T47D (cell line): ENCODE results near the gene KDM3A.

ENCODE experiments used
- DNase-seq, 2 experiments: peaks; one replicate each; pipeline versions ENCODE4 v3.0.0 to v3.0.0-alpha.2; 2011 to 2012; ENCODE audit warnings: low read depth in 1 of 2, low spot score in 1 of 2
- JUND ChIP-seq: IDR thresholded peaks from 2 replicates; pipeline ENCODE4 v1.6.1; 2012; ENCODE audit warnings: low read depth
- in situ Hi-C: cut with HindIII; loops from 2 replicates; pipeline ENCODE4 v1.10.0; 2016; ENCODE audit warnings: low sequenced_read_pairs, low pct_unique_long_range_greater_than_20kb

The KDM3A gene, protein sequence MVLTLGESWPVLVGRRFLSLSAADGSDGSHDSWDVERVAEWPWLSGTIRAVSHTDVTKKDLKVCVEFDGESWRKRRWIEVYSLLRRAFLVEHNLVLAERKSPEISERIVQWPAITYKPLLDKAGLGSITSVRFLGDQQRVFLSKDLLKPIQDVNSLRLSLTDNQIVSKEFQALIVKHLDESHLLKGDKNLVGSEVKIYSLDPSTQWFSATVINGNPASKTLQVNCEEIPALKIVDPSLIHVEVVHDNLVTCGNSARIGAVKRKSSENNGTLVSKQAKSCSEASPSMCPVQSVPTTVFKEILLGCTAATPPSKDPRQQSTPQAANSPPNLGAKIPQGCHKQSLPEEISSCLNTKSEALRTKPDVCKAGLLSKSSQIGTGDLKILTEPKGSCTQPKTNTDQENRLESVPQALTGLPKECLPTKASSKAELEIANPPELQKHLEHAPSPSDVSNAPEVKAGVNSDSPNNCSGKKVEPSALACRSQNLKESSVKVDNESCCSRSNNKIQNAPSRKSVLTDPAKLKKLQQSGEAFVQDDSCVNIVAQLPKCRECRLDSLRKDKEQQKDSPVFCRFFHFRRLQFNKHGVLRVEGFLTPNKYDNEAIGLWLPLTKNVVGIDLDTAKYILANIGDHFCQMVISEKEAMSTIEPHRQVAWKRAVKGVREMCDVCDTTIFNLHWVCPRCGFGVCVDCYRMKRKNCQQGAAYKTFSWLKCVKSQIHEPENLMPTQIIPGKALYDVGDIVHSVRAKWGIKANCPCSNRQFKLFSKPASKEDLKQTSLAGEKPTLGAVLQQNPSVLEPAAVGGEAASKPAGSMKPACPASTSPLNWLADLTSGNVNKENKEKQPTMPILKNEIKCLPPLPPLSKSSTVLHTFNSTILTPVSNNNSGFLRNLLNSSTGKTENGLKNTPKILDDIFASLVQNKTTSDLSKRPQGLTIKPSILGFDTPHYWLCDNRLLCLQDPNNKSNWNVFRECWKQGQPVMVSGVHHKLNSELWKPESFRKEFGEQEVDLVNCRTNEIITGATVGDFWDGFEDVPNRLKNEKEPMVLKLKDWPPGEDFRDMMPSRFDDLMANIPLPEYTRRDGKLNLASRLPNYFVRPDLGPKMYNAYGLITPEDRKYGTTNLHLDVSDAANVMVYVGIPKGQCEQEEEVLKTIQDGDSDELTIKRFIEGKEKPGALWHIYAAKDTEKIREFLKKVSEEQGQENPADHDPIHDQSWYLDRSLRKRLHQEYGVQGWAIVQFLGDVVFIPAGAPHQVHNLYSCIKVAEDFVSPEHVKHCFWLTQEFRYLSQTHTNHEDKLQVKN (N-terminal part only)

DNA sequence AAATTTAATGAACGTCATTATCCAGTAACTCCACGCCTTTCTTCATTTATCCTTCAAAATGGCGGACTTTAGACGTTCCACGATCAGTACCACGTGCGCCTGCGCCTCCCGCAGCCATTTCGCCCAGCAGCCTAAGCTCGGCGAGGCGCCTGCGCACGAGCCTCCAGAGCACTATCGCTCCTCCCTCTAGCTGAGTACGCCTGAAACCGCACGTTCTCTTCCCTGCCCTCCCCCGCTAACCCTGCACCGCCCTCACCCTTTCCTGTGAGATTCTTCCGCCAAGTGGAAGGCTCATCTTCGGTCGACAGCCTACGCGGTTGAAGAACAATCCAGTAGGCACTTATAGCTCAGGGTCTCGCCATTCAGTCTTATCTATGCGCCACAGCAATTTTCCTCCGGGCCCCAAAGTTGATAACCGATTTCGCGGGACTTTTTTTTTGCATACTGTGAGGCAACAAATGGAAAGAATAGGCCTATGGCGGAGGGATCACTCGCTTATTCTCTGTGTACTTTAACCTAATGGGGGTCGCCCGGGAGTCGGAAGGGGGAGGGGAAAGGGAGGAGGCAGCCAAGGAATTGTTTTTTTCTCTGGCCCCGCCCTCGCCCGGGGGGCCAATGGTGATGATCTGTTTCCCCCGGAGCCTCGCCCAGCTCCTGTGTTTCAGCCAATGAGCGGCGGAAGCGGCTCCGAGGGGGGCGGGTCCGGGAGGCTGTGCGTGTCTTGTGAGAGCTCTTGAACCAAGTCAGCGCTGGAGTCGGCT lies at the start of gene KDM3A:
TSS of gene KDM3A (plus strand) at position 741 of the 761 bp plus-strand sequence. CDS start 677 bp downstream, outside the sequence.
- peak; percentile 70 to 99 for DNase-seq
- TF ChIP-seq JUND = no peak
- in situ Hi-C loops = no loop called here

DNA sequence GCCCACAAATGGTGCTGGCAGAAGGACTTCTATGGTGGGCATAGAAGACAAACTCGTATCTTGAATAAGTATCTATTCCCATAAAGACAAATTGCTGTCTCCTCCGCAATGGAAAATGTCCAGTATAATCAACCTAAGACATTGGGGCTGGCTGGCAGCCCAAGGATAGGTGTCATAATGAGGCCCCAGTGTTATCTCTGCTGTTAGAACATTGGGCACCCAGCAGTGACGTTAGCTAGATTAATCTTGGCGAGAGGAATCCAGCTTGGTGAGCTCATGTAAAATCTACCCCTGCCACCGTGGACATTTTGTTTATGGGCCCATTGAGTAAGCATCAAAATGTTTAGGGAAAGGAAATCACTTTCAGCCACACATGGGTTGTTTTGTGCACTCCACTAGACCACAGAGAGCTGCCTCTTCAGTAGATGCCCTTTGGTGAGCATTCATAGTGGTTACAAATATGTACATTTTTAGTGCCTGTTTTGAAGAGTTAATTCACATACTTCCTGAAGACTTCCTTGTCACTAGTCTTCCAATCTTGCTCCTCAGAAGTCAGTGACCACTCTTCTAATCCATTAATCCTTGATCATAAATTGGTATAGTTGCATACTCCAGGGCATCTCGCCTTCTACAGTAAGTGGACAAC lies 48.2 kb upstream of the KDM3A start:
- in situ Hi-C loops = no loop called here
- no peak for TF ChIP-seq JUND
- no peak for DNase-seq

DNA sequence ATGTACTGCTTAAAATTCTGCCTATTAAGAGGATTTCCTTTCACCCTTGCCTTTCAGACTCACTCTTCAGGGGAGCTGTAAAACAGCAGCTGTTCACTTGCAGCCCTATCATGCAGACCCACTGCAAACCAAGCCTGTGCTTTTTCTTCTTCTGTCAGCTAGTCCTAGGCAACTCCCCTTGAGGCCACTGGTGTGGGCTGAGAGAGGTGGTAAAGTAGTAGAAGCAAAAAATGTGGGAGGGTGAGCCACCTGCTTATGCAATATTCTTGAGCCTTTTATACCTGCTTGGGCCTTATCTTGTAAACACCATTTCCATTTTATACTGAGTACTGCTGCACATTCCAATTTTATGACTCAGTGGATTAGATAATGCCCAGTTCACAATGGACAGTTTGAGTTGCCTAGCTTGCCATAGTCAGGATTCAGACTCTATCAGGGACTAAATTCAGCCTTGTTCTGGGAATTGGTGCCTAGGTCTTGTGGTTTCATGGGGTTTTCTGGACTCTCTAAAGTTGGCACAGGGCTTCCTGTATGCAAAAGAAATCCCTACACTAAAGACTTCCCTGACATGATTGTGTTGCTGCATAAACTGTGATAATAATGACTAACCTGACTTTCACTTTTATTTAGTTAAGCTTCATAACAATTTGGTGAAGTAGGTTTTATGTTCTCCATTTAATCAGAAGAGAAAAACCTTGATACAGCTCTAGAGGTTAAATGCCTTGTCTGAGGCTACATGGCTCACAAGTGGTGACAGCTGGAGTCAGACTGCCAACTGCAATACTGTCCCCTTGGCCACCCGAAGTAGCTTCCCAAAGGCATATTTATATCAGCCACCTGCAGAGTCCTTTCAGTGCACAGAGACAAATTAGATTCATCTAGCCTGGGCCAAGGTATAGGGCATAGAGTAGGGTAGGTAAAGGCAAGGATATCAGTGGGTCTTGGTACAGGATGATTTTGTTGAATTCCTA lies 47.4 kb upstream of the KDM3A start:
- in situ Hi-C loops = no loop called here
- no peak for DNase-seq
- TF ChIP-seq JUND = no peak

DNA sequence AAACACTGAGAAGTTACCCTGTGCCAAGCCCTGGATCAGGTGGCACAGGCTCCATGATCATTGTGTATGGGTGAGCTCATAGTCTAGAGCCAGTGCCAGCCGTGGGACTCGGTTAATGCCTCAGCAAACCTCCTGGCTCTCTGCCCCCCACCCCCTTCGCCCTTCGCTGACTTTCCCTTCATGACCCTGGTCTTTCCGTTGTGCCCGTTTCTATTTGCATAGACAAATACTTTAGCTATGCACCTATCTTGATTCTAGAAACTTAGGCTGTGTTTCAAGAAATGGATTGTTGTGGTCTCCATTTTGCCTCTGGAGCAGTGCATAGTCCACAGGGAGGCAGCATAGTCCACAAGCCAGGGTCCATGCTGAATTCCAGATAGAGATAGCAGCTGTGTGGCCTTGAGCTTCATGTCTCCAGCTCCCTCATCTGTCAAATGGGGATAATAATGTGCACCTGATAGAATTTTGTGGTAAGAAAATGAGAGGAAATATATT lies 44.8 kb upstream of the KDM3A start:
- in situ Hi-C loops = no loop called here
- peak; percentile 9 to 66 for DNase-seq
- no peak for TF ChIP-seq JUND

DNA sequence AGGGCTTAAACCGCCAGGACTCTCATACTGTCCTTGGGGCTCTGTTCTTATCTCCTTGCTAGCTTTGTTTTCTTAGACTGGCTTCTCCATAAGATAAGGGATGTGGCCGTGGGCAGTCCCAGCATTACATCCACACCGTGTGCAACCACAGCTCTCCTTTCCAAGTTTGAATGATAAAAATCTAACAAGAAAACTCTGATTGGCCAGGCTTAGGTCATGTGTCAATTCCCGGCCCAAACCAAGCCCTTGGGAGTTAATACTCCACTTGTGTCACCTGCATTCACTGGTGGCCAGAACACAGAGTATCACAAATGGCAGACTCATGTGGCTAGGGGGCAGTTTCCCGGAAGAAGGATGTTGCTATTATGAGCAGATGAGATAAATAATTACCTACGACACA lies 43.2 kb upstream of the KDM3A start:
- peak in 1 of 2 experiments; percentile 20 for DNase-seq
- in situ Hi-C loops = no loop called here
- TF ChIP-seq JUND = no peak

DNA sequence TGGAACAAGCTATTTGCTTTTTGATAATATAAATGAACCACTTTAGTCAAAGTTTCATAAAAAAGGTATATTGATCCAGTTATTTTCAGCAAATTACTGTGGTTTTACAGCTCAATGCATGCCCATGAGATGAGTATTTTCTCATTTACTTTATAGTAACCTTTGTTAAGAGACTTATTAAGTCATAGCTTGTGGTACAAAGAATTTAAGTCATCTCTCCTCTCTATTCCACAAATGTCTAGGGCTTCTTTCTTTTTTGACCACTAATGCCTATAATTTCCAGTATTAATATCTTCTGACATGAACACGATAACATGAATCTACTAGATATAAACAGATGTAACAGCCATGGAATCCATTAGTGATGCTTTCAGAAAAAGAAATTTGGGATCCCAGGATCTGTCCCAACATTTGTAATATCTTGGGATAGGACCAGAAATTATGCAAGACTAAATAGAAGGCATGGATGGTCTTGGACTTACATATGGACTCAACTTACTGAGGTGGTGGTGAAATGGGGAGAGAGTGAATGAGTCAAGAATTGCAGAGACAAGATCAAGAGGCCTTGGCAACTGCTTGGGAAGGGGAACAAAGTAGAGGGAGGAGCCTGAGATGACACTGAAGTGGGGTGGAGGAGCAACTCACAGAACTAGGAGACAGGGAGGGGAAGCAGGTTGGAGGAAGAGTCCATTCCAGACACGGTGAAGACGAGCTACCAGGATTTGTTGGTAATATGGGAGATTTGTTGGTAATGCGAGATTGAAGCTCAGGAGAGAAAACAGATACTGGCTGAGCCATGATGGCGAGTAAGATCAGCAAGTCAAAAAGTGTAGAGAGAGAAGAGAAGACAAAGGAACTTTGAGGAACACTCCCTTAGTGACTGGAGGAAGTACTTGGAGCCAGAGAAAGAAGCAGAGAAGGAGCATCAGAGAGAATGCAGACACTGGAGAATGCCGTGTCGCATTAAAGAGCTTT lies 42.4 kb upstream of the KDM3A start:
- in situ Hi-C loops = no loop called here
- no peak for TF ChIP-seq JUND

DNA sequence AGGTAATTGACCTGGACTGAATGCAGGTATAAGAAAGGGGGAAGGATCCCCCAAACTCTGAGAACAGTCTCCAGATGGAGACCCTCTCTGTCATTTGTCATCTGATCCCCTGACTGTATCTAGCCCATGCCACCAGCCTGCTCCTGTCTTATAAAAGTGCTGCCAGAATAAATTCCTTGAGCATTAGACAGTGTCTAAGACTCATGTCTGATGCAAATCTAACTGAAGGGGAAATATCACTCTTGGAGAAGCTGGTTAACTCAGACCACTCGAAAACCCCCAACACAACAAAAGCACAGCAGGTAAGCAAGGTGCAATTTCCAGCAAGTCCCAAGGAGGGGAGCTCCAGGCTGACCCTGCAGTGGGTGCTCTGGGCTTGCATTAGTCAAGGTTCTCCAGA lies 40.9 kb upstream of the KDM3A start:
- no peak for DNase-seq
- no peak for TF ChIP-seq JUND
- in situ Hi-C loops = no loop called here

More for the DNA sequence above, 42.4 kb upstream of the KDM3A start:
- no peak for DNase-seq

DNA sequence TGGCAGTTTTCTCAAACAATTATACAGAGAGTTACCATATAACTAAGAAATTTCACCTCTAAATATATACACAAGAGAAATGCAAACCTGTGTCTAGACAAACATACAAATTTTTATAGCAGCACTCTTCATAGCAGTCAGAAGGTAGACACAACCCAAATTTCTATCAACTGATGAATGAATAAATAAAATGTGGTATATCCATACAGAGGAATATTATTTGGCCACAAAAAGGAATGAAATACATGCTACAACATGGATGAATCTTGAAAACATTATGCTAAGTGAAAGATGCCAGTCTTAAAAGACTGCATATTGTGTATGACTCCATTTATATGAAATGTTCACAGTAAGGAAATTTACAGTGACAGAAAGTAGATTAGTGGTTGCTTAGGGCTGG lies 30.6 kb upstream of the KDM3A start:
- no peak for TF ChIP-seq JUND
- in situ Hi-C loops = no loop called here
- no peak for DNase-seq

DNA sequence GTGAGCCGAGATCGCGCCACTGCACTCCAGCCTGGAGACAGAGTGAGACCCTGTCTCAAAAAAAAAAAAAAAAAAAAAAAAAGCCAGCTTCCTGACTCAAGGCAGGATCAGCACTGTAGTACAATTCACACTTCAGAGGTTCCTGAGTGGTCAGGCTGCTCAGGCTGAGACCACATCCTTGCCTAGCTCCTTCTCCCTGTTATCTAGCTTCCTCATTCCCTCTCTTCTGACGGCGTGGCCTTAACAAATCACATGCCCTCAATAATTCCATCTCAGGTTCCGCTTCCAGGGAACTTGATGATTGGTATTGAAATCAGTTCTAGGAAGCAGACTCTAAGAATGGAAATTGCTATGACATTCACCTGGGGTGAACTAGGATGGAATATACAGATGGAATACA lies 29.8 kb upstream of the KDM3A start:
- no peak for DNase-seq
- TF ChIP-seq JUND = no peak
- in situ Hi-C loops = no loop called here
